Measurements from ENCODE around the gene LOXL3.

The LOXL3 gene

DNA sequence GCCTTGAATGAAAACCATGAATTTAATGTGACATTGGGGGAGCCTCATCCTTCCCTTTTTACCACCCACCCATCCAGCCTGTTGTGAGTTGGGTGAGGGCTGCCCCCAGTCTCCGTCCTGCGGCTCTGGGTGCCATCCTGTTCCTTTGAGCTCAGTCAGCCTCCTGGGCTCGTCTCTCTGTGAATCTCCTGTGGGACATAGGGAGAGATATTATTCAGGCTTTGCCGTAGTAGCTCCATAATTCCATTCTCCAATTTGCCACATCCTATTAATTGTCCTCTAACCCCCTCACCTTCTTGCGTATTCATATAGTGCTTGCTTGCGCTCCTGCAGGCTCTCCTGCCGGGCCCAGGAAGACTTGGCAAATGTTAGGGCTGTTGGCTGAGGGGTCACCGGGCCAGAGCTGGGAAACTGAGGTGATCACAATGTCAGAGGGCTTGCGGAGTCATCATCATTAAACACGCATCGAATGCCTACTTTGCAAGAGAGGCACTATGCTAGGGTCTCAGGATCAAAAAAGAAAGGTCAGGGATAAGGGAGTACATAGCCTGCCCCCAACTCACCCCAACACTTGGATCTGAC is 27.0 kb downstream of the LOXL3 start:
- DNase-seq = no peak

DNA sequence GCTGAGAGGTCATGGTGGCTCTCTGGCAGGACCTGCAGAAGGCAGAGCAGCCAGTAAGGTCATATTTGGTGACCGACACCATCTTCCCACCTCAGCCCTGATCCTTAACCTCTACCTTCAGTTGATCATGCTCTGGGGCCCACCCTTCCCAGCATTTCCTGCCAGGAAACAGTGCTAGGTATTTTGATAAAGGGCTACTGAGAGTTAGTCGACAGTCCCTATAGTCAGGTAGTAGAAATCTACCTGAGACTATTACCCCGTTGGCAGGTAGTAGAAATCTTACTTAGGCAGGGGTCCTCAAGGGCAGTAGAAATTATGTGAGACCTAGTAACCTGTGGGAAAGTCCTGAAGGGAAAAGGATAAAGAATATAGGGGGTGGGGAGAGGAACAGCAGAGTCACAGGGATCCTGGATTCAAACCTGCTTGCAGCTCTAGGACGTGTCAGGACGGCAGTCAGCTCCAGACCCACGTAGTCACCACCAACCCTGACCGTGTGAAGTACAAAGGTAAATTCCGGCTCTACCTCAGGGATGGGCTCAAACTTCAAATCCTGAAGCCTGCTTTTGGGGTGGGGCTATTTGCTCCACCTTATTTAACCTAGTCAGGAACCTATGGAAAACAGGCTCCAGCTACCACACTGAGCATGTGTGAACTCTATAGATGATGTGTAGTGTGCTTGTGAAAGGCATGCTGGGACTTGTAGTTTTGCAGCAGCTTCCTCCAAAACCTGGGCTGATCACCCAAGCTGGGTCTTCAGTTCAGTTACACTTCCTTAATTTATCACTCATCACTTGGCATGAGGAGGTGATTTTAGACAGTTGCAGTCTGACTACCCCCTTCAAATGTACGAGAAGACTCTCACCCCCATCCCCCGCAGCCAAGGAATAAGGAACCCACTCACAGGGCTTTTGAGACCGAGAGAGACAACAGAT is 27.8 kb downstream of the LOXL3 start, which contains the start of gene DQX1:
TSS of gene DQX1 (minus strand) at position 515 of the 932 bp plus-strand sequence. CDS start at position 13, 502 bp downstream.
- no peak for DNase-seq

- no peak for DNase-seq
Observed at GRCh38 chr2:74524955-74525716, 28.6 kb downstream of the LOXL3 start.

DNA sequence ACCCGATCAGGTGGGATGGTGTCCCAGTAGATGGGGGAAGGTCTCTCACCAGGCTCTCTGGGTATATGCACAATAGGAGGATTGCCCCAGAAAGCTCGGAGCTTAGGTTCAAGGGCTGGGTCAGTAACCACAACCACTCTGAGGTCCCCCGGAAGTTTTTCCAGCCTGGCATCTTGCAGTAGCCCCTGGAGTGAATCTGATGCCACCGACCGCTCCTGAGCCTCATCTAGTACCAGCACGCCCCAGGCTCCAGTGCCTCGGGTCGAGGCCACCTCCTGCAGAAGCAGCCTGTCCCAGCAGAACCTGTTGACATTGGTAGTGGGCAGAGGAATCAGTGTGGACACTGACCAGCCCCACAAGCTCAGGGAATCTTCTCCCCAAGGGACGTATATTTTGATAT is 29.7 kb downstream of the LOXL3 start:
- no peak for DNase-seq

DNA sequence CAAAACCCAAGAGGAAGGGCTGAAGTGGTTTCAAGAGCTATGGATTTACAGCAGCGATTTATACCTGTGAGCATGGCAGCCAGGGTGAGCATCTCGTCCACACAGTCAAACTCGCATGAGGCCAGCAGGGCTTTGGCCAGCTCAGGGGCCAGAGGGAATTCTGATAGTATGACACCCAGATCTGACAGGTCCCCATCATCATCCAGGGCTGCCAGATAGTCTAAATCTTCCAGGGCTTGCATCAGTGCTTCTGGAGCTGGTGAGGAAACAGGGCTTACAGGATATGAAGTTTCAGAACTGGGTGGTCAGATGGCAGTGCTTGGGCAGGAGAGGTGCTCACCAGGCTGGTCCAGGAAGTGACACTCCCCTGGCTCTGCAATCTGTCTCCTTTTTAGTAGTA is 31.2 kb downstream of the LOXL3 start:
- DNase-seq = no peak

DNA sequence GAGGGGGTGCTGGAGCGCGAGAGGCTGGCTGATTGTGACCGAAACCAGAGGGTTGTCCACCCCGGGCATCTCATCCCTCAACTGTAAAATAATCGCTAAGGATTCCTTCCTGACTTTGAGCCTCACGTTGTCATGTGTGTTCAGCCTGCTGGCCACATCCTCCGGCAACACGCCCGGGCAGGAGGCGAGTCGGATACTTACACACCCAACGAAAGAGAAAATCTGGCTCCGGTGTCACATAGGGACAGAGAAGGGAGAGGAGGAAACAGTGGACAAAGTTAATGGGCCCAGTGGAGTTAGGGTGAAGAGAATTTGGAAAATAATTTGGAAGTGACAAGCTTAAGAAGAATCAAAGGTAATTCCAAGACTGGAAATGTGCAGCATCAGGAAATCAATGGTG is 37.1 kb downstream of the LOXL3 start:
- no peak for DNase-seq

GRCh38 chr2:74515981-74516633 is 37.6 kb downstream of the LOXL3 start:
- DNase-seq = peak; percentile 60

- DNase-seq = no peak
Observed at GRCh38 chr2:74515271-74515980, 38.3 kb downstream of the LOXL3 start.

- DNase-seq = no peak
Observed at GRCh38 chr2:74514368-74515270, 39.1 kb downstream of the LOXL3 start, which contains the start of gene TLX2. TLX2 (plus strand) TSS chr2:74514450; CDS start chr2:74514807, 357 bp downstream.

DNA sequence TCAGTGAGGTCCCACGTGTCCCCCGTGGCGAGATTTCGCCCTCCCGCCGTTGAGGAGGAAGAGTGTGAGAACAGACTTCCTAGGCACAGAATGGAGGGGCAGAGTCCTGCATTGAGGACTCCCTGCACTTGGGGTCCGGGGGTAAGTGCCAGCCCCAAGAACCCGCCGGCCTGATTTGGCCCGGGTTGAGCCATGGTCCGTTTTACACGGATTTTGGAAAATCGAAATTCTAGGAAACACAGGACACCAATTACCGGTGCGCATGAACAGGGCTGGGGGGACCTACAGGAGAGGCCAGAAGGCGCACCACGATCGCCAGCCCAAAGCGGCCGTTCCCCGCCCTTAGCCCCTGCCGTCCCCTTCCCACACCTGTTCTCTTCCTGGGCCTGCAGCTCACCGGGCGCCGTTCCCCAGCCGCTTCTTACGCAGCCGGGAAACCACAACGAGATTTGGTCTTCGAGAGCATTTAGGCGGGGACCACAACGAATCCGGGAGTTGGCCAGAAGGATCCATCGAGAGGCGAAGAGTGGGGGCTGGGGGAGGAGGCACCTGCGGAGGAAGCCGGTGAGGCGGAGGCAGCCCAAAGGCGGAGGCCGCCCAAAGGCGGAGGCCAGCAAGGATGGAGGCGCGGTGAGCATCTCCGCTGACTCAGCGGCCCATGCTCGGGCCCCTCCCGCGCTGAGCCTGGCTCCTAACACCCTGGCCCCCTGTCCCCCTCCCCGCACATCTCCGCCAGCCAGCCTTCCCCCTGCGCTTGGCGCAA is 40.0 kb downstream of the LOXL3 start:
- no peak for DNase-seq

- no peak for DNase-seq
Observed at GRCh38 chr2:74512744-74513604, 40.8 kb downstream of the LOXL3 start.

DNA sequence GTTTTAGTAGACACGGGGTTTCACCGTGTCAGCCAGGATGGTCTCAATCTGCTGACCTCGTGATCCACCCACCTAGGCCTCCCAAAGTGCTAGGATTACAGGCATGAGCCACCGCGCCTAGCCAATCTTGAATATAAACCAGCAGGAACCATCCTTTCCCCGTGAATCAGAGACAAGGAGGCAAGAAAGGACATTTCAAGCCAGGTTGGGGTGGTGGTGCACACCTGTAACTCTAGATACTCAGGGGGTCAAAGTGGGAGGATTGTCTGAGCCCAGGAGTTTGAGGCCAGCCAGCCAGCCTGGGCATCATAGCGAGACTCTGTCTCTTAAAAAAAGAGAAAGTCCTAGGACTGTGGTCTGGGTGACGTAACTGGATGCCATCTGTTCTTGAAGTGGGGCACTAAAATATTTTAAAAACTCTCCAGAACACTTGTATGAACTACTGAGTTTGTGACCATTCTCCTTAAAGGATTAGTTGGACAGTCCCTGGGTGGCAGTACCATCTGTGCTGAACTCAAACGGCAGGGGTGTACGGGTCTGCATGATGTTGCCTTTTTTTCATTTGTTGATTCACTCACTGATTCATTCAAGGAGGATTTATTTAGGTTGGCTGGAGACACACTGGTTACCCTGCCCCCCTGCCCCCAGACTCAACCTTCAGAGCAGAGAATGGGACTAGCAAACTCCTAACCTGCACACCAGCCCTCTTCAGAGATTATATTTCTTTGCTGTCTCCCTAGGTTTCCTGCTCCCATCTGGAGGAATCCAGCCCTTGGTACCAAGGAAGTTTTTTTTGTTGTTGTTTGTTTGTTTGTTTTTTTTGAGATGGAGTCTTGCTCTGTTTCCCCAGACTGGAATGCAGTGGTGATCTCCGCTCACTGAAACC is 42.4 kb downstream of the LOXL3 start:
- no peak for DNase-seq

- DNase-seq = no peak
Observed at GRCh38 chr2:74510272-74510671, 43.5 kb downstream of the LOXL3 start.

DNA sequence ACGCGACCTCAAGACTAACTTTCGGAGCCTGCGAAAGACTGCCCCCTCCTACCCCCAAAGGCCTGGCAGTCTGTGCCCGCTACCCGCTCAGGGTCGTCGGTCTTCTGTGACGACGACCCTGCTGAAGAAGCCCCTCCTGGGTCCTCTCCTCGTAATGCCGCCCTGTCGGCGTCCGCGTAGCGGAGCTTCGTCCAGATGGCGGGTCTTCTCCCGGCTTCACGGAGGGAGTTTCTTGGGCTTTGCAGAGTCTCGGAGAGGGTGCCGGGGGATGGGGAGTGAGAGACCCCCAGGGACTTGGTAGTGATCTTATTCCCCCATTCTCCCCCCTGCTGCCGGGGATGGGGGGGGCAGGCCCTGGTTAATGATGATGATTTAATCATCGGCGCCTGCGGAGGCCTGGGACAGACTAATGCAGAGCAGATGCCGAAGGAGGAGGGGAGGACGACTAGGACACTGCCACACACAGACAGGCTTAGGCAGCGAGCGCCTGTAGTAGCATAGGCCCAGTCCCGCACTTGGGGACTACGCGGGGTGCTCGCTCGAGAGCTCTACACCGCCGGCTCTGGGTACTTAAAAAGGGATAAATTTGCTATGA is 45.7 kb downstream of the LOXL3 start:
- DNase-seq = peak; percentile 17

DNA sequence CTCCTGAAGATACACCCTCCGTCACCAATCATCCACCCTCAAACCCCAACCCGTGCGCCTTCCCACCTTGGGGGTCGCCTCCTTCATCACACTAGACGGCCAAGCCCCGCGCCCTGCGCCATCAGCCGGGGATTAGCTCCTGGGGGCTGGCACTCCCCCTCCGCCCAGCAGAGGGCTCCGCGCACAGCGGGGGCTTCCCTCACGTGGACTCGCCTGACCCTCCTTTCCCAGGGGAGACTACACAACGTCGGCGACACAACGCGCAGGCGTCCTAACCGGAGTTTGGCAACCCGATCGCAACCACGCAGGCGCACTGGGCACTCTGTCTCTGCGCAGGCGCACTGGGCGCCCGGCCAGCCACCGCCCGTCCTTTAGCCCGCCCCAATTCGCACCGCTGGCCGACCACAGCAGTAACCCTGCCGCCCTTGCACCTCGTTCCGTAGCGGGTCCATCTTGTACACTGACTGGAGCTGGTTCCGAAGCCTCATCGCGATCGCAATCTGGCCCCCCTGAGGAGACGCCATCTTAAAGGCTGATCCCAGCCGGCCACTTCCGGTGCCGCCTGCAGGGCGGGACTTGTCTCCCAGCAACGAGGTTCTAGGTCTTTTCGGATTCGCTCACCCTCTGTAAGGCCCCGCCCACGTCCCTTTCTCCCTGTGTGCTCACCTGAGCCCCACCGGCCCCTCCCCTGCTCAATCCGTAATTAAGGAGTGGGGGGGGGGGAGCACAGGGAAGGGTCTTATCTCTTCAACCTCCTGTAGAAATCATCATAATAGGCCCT is 46.4 kb downstream of the LOXL3 start, which contains the start of gene PCGF1:
TSS of gene PCGF1 (minus strand) at position 551 of the 781 bp plus-strand sequence. CDS start at position 524, 27 bp downstream.
- peak; percentile 97 for DNase-seq

DNA sequence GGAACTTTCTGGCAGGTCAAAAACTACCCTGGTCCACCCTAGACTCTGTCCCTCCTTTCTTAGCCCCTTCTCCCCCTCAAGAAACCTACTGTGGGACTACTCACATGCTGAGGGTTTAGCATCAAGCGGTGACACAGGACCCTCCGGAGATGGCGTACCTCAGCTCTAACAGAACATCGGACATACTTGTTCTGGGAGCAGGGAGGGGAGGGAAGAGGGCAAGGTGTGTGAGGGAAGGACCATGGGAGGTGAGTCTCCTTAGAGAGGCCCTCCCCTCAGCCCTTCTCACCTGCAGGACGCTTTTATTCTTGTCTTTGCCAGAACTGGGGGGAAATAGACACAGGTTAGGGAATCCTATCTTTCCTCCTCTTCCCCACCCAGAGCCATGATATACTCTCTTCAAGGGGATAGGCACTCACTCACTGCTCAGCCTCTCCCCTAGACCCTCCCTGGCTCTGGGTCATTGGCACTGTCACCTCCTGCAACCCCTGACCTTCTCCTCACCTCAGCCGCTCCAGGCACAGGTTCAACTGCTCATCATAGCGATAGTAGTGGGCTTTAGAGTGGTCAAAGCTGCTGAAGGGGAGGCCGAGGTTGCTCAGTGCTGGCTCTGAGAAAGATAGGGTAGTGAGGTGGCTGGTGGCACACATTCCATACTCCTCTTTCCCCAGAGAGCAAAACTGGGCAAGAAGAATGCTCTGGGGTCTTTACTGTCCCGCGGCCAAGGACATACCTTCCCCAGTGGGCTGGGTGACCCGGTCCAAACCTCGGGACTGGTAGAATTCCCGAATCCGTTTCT is 48.1 kb downstream of the LOXL3 start:
- no peak for DNase-seq
